GM23338 (cell line): ENCODE measurements around the gene YY1AP1.

Experiments
- NANOG ChIP-seq: IDR thresholded peaks from 2 replicates; pipeline ENCODE4 v1.6.1; 2016; ENCODE audit warnings: antibody characterized with exemption, borderline replicate concordance
- POLR2AphosphoS5 ChIP-seq: IDR thresholded peaks from 2 replicates; pipeline ENCODE4 v1.6.1; 2016; ENCODE audit warnings: antibody characterized with exemption, low read depth
- TF ChIP-seq, protein P1 (sequence below), 2 experiments: fragments of 200-600 bp in 1 of 2; sonication (generic) in 1 of 2; conservative IDR thresholded peaks; 2 replicates each; pipeline versions ENCODE4 v1.5.1 to v1.6.1; 2016 to 2017; ENCODE audit warnings: antibody characterized with exemption in 2 of 2, low read depth in 2 of 2, mild to moderate bottlenecking in 2 of 2, moderate library complexity in 1 of 2

DNA sequence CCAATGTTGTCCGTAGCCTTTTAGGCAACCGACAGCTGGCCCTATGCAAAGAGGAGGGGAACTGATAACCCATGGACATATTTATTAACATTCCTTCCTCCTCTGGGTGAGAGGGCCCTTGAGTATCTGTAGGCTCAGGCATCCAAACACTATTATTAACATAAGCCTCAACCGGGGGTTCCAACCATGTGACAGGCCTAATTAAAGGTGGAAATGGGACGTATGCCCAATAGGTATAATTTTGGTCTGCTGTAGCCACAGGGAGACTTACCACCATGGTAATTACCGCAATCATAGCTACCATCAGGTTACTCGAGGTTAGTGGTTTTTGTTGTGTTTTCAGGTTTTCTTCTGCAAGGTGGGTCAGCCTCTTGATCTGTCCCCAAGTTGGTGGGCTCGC, 5.6 kb upstream of the YY1AP1 start:
- TF ChIP-seq NANOG (no peak), POLR2AphosphoS5 (no peak)
- TF ChIP-seq, protein P1, sequence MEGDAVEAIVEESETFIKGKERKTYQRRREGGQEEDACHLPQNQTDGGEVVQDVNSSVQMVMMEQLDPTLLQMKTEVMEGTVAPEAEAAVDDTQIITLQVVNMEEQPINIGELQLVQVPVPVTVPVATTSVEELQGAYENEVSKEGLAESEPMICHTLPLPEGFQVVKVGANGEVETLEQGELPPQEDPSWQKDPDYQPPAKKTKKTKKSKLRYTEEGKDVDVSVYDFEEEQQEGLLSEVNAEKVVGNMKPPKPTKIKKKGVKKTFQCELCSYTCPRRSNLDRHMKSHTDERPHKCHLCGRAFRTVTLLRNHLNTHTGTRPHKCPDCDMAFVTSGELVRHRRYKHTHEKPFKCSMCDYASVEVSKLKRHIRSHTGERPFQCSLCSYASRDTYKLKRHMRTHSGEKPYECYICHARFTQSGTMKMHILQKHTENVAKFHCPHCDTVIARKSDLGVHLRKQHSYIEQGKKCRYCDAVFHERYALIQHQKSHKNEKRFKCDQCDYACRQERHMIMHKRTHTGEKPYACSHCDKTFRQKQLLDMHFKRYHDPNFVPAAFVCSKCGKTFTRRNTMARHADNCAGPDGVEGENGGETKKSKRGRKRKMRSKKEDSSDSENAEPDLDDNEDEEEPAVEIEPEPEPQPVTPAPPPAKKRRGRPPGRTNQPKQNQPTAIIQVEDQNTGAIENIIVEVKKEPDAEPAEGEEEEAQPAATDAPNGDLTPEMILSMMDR (conservative IDR thresholded peaks at IDR 0.05; ENCODE audit: low read depth in 2 of 2), result no peak
